Fibroblast of upper back skin (primary cell): ENCODE measurements around the gene ILK.
A peak's percentile ranks its signal among the peaks of the same experiment; 100 is the strongest.

Experiments
- DNase-seq: peaks from one replicate; pipeline ENCODE4 v3.0.0-alpha.2; 2013

The ILK gene

DNA sequence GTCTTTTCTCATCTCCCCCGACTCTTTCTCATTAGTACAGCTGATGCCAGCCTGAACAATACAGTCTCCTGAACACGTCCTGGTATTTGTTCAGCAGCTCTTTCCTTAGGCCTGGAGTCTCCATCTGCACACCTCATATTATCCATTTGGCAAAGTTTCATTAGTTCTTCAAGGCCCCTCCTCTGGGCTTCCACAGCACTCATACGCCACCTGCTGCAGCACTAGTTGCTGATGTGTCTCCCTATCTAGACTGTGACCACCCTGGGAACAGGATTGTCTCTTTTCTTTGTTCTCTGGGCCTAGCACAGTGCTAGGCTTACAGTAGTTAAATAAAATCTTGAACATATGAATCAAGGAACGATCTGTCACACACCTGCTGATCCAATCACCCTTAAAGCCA is 34.9 kb downstream of the ILK start:
- DNase-seq: no peak

DNA sequence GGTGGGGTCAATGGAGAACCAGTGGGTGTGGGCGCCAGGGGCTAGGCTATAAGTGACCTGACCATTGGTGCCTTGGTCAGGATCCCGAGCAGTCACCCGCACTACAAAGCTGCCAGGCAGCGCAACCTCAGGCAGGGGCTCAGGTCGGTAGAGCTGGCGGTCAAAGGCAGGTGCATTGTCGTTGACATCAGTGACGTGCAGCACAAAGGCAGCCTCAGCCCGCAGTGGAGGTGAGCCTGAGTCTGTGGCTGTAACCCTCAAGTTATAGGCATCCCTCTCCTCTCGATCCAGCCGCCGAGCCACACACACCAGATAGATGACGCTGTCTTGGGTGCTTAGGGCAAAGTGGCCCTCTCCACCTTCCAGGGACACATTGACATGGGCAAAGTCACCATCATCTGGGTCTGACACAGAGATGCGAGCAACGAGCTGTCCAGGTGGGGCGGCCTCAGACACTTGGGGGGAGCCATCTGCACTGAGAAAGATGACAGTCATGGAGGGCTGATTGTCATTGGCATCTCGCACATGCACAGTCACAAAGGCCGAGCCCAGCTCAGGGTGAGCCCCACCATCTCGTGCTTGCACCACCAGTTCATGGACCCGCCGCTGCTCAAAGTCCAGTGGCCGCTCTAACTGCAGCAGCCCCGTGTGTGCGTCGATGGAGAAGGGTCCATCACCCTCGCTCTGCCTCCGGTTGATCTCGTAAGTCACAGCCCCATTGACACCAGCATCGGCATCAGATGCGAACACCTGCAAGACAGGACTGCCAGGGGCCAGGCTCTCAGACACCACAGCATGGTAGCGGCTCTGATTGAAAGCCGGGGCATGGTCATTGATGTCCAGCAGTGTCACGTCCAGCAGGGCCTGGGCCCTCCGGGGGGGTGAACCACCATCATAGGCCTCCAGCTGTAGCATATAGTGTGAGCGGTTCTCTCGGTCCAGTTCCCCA is 36.7 kb downstream of the ILK start:
- no peak for DNase-seq

DNA sequence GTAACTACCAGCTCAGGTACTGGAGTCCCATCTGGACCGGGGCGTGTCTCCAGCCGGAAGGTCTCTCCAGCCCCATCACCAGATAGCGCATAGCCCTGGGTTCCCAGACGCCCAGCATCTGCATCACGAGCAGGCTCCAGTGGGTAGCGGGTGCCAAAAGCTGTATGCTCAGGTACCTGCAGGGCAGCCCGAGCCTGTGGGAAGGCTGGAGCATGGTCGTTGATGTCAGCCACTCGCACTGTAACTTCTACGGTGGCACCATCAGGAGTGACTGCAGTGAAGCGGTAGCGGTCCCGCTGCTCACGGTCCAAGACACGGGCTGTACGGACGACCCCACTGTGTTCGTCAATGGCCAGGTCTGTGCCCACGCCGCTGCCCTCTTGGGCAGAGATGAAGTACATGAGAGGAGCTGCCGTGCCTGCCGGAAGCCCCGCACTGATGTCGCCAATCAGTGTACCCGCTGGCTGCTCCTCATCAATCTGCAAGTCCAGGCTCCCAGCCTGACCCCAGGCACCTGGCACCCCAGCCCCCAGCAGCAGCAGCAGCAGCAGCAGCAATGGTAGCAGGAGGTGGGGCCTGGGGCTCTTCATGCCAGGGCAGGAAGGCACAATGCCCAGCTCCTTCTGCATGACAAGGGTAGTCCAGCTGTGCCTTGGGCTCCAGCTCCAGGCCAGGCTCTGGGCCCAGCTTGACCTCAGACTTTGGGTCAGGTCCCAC is 37.6 kb downstream of the ILK start:
- DNase-seq: no peak

DNA sequence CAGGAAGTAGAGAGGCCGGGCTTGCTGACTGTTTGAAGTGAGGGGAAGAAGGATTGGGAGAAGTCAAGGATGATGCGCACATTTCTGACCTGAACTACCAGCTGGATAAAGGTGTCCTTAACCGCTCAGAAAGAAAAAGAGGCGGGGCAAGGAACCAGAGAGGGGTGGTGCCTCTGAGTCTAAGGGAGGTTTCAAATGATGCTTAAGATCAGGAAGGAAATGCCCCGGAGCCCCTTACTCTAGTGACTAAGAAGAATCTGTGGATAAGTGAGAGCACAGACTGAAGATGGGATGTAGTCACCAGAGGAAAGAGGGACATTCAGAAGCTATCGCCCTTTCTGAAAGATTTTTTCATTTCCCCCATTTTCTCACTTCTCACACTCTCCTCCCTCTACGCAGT is 39.4 kb downstream of the ILK start:
- no peak for DNase-seq

DNA sequence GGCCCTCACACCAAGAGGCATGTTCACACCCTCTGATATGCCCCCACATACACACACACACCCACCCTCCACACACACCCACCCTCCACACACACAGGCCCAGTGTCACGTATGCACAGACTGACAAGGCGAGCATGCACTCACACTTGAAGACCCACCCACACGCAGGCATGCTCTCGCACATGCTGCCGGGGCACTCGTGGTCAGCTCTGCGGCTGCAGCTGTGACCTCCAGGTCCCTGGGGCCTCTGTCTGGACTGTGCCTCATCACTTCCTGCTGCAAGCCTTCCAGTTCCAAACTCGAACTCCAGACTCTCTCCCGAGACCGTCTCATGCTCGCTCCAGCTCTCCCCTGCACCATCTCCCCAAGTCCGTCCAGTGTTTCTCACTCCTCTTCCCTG is 42.5 kb downstream of the ILK start:
- DNase-seq: peak; percentile 78

DNA sequence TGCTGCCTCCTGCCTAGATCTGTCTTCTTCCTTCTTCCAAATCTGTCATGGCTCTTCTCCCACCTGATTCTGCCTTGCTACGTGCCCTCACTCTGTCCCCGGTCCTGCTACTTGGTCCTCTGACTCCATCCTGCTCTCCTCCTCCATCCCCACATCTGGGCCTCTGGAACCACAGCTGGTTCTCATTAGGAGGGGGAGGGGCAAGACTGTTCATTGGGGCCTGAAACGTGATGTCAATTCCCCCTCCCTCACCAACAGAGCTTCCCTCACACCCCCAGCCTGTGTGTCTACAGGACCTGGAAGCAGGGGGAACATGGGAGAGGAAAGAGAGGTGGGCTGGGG is 43.0 kb downstream of the ILK start:
- peak; percentile 88 for DNase-seq

DNA sequence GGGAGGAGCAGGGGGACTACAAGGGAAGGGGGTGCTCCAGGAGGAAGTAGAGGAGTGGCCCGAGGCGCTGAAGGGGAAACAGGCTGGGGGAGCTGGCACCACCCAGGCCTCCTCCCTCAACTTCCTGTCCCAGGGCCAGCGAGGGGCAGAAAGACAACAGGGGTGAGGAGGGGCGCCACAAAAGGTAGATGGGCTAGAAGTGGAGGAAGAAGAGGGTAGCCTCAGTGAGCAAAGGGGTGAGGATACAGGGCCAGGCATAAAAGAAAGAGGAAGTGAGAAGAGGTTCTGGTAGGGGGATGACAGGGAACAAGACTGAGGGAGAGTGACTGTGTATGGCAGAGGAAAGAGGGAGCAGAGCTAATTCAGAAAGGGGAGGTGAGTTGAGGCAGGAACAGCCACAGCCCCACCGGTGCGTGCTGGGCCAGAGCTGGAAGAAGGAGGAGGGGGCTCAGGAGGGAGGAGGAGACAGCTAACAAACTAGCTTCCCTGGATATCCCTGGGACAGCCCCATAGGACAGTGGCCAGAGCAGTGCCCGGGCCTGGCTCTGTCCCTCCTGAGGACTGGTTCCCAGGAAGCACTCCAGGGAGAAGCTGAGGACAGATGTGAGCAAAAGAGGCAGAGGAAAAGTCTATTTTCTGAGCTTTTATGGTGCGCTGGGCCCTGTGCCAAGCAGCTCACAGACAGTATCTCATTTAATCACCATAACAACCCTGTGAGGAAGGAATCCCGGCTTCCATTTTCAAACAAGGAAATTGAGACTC is 43.5 kb downstream of the ILK start:
- peak; percentile 66 for DNase-seq

DNA sequence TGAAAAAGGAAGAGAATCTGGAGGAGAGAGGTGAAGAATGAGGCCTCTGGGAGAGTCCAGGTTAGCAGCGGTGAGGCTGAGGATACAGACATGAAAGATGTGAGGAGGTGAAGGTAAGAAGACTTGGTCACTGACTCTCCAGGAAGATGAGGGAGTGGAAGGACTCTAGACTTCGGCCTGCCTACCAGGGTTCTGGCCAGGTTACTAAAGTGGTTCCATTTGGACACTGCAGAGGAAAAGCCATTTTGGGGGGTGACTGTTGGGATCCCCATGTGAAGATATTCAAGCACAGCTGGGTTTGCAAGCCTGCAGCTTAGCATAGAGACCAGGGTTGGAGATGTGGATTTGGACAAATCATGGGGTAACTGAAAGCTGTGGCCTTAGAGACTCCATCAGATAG is 44.3 kb downstream of the ILK start:
- DNase-seq: no peak

DNA sequence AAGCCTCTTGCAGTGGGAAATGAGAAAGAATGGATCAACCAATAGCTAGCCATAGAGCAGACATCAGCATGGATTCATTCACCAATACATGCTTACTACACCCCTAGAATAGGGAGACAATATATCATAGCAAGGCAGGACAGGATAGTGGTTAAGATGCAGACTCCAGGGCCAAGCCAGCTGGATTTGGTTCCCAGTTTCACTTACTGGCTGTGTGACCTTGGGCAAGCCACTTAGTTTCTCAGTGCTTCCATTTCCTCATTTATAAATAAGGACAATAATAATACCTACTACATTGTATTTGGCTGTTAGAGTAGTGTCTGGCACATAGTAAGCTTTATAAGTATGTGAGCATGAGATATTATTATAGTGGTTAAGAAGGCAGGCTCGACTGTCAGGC is 44.9 kb downstream of the ILK start:
- DNase-seq: no peak

DNA sequence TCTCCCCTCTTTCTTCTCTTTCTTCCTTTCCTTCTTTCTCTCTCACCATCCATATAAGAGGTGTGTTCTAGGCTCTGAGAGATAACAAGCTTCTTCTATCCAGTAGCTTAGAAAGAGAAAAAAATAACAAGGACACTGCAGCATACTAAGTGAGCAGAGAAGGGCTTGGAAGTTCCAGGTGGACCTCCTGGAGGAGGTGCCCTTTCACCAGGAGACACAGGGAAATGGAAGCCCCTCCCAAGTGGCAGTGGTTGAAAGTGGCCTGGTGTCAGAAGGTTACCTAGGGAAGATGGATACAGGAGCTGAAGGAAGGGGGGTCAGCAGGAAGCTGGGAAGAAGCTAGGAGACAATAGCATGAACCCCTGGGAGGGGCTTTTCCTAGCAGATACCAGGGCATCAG is 46.5 kb downstream of the ILK start:
- no peak for DNase-seq

DNA sequence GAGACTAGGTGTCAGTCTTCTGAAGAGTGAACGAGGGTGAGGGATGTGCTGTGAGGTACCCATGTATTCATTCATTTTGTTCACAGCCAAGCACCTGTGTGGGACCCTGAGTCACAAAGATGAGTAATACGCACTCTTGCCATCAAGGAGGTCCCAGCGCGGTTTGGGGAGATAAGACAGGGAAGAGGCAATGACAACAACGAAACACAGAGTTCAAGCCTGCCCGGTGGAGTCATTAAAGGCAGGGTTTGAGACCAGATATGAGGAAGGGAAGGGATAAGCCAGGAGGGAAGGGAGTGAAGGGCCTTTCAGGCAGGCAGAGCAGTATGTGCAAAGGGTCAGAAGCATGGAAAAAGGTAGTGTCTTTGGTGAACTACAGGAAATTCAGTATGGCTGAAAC is 47.4 kb downstream of the ILK start:
- no peak for DNase-seq

DNA sequence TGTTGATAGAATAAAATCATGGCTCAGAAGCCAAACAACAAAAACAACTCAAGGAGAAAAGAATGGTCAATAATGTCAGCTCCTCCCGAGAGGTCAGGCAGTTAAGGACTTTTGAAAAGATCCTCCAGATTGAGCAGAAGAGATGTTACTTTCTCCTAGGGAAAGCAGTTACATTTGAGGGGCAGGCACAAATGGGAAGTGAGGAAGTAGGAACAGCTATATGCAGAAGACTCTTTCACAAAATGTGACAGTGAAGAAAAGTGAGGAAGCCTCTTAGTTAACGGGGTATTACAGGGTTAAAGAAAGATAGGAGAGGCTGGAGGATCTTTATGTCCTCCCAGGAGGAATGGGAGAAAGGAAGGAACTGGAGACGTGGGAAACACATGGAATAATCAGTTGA is 48.6 kb downstream of the ILK start:
- no peak for DNase-seq

DNA sequence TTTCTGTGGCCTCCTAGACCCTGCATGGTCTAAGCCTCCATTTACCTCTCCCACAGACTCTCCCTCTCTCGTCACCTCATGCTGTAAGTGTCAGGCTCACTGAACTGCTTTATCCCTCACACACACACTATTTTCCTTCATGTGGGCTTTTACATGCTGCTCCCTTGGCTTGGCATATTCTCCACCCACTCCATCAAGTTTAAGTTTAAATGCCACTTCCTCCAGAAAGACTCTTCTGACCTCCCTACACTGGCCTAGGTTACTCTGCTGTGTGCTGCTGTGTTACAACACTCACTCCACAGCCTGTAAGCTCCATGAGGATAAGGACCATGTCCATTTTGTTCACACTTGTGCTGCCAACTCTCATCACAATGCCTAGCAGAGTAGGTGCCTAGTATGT is 49.5 kb downstream of the ILK start:
- no peak for DNase-seq

DNA sequence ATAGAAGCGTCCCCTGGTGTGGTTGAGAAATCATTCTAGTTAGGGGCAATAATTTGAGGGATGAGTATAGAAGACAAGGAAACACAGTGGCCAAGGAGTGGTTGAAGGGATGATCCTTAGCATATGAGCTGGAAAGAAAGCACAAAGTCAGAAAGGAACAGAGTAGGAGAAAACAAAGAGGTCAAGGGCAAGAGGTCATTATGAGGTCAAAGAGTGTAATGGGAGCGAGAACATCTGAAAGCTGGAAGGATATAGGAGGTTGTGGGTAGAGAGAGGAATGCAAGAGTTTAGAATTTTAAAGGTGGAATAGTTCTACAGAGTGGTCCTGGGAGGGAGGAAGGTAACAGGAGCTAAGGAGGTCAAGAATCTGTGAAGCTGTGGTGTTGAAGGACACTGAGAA is 50.1 kb downstream of the ILK start:
- DNase-seq: no peak

DNA sequence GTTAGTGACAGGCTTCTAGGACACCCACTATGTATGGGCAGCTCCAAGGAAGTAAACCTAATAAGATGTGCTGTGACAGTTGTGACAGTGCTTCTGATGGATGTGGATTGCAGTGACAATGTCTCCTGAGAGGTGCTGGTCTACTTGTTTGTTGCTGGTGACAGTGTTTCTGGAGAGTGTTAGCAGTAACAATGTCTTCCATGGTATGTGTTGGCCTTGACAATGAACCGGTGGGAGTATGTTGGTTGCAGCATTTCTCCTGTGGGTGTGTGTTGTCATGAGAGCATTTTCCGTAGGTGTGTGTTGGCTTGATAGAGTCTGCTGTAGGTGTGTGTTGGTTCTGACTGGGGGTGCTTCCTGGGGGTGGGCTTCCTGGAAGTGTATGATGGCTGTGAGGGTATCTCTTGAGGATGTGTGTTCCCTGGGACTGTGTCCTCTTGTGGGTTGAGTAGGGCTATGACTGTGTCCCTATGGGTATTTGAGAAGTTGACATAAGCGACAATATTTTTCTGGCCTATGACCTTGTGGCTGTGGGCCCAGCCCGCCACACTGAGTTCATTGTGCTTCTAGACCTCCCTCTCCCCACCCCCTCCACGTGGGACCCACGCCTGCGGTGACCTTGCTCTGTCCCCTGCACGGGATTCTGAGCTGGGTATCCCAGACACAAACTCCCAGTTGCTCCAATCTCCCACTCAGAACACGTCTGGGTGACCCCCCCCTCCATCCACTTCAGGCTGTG is 50.9 kb downstream of the ILK start:
- no peak for DNase-seq

DNA sequence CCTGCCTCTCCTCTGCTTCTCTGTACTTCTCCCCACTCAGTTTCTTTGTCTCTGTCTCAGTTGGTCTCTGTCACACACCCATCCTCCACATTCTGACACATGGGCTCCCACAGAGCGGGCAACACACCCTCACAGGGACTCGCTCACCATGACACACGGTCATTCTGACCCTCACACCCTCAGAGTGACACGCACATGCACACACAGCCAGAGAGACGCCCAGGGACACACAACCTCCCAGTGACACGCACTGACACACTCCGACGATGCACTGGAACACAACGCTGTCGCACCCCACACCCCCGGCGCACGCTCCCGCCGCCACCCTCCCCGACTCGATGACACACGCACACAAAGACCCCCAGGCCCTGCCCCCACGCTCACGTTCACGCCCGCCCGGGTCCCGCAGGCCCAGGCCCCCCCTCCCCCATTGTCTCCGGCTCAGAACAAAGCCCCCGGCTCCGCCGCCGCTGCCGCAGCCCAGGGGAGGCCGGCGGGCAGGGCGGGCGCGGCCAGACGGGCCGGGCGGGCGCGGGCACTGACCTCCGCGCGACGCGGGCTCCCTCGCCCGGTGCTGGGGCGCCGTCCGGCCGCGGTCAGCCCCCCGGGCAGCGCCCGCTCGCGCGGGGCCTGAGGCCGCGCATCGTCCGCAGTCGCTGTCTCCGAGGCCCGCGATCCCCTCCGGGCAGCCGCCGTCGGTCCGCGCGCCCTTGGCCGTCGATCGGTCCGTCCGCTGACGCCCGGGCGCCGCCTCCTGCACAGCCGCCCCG is 51.6 kb downstream of the ILK start:
- DNase-seq: no peak

DNA sequence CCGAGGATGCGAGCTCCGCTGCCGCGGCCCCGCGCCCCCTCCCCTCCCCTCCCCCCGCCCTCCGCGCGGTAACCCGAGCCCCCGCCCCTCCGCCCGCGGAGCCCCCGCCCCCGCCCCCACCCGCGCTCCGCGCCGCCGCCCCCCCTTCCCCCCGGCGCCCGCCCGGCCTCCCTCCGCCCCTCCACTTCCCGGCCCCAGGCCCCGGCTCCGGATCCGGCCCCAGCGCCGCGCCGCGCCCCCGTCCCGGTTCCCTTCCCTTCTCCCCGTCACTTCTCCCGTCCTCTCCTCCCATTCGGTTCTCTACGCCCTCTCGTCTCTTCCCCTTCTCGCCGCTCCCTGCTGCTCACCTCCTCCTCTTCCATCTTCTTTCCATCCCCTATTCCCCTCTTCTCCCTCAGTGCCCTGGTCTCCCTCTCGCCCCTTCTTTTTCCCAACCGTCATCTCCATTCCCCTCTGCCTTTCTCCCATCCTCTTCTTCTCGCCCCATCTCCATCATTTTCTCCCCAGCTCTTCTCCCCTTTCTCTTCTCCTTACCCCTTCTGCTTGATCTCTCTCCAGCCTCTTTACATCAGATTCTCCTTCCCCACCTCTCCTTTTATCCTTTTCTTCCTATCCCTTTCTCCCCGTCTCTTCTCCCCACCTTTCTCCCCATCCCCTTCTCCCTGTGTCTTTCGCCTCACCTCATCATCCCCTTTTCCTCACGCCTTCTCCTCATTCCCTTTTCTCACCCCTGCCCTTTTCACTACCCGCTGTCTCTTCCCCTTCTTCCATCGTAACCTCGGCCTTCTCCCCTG is 52.4 kb downstream of the ILK start, which contains the start of gene DCHS1:
Gene DCHS1 (minus strand): TSS at position 20 of the 794 bp plus-strand sequence. CDS start 14,196 bp downstream, outside the sequence.
- no peak for DNase-seq

DNA sequence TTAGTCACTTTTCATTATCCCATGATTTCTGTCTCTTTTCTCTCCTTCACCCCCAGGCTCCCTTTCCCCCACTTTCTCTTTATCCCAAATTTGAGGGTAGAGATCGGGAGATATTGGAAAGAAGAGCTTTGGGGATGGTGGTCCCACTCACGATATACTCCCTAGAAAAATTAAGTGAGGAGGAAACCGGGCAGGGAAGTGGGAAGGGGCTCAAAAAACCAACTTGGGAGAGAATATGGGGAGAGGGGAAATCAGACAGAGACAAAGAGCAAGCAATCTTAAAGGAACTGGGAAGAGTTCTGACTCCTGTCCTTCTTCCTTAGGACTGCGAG is 53.0 kb downstream of the ILK start:
- no peak for DNase-seq

DNA sequence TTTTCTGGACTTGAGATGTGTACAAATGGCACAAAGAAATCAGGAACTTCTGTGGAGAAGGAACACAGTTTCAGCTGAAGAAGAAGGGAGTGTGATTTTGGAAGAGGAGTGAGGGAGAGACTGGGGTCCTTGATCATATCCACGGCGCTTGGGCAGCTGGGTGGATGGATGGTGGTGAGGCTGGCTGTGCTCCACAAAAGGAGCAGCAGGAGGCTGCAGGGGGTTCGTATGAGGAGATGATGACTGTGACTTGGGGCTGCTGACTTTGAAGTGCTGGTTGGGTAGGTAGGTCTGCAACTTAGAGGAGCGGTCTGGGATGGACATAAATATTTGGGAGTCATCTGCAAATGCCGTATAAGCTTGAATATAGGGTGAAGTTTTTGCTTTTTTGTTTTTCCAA is 53.4 kb downstream of the ILK start:
- DNase-seq: no peak

DNA sequence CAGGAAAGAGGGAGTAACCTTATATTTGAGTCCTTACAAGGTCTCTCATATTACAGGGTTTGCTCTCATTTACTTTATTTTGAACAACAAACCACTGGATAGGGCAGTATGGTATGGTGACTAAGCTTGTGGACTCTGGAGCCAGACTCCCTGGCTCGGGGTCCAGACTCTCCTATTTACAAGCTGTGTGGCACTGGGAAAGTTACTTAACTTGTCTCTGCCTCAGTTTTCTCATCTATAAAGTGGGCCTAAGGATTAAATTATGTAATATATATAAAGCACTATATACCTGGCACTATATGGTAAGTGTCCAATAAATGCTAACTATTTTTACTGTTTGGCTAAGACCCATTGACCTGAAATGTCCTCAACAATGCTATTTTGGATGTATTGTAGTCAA is 53.8 kb downstream of the ILK start:
- DNase-seq: no peak

DNA sequence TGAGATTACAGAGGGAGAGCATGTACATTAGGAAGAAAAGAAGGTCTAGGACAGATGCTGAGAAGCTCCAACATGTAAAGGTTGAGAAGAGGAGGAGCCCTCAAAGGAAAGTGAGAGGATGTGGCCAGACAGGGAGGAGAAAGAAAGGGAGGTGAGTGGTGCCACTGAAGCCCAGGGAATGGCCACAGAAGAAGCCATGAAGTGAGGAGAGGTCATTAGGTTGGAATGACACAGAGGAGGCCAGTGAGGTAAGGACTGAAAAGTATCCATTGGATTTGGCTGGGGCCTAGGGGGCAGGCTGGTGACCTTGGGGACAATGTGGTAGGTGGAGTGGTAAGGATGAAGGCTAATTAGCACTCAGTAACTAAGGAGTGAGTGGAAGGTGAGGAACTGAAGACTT is 55.1 kb downstream of the ILK start:
- no peak for DNase-seq
